ENCODE results near the gene CMSS1.
"Not testable (repeated sequence)": the region's sequence is repeated elsewhere in the genome, so short reads cannot be mapped to it uniquely, and the experiment has no call there.

CMSS1 gene

DNA sequence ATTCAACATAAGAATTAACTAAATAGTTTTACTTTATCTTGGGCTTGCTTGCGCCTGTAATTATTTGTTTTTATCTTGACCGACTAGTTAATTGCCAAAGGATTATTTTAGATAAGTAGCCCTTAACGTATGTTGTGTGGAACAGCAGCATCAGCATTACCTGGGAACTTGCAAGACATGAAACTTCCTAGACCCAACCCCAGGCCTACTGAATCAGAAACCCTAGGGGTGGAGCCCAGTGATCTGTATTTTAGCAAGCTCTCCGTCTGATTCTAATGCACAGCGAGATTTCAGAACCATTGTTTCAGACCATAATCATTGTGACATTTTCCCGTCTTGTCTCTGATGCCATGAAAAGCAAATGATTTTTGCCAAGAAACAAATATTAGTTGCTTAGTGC is 265.5 kb downstream of the CMSS1 start:
- DNase-seq (ENCODE audit: low read depth) = no peak

DNA sequence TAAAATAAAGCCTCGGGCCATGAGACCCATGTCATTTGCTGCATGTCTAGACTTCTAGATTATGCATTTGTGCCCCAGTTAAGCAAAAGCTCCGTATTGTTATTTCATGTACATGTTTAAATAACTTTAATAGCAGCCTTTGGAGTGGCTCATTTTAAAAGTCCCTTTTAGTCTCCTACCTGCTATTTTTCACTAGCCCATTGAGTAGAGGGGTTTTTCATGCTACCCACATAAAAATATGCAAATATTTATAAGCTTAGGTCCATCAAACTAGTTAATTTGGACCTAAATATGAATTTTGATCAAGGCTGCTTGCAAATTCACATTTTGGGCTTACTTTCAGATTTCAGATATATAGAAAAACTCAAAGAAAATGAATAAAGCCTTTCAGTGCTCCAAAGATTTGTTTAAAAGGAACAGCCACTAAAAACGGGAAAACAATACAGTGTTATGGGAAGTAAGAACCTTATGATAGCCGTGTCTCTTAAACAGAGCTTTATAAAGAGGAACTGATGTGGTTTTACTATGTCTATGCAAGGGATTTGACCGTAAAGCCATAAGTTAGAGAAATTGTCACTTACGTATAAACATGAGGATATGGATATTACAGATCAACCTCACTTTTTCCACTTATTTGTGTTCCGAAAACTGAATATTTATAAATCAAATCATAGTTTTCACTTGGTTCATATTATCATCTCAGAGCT is 266.6 kb downstream of the CMSS1 start:
- no peak for DNase-seq (ENCODE audit: low read depth)

DNA sequence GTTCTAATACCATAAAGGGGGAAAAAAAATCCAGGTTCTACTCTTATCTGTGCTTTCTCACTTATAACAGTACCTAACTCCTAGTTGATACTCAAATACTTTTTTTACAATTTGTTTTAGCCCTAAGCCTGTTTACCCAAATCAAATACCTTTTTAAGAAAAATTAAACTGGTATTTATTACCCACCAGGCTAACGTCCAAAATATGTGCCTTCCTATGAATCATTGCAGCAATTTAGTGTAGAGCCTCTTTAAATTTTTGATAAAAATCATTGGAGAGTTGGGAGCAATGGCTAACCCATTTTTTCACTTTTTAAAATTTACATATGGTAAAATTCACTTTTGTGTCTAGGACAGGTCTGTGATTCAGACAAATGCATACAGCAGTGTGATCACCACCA is 268.7 kb downstream of the CMSS1 start:
- no peak for DNase-seq (ENCODE audit: low read depth)

- no peak for DNase-seq (ENCODE audit: low read depth)
Measured at GRCh38 chr3:100087198-100087597, 269.5 kb downstream of the CMSS1 start.

DNA sequence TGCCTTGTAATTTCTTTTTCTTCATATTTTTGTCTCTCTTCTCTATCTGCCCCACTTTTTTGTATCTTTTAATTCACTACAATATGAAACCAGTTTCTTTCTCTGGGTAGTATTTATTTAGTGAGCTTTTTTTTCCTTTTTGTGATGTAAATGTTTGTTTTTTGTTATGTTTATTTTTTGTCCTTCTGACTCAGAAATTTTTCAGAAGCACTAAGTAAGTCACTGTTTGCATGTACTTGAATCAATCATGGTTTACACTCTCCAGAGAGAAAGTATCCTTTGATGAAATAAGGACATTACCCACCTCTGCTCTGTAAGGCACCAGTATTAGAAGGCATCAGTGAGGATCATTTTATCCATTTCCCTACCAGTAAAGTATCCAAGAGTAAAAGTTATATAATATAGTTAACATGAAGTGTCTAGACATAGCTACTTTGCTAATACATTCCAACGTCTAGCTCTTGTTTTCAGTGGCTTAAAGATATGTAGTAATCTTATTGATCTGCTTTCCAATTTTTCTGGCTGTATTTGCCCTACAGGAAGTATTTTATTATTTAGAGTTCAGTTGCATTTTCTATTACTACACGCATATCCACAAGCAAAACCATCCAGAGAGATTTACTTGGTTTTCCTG is 271.2 kb downstream of the CMSS1 start:
- DNase-seq (ENCODE audit: low read depth) = no peak

GRCh38 chr3:100089812-100090668 is 272.4 kb downstream of the CMSS1 start:
- DNase-seq (ENCODE audit: low read depth) = no peak

- no peak for DNase-seq (ENCODE audit: low read depth)
Measured at GRCh38 chr3:100090669-100091005, 273.0 kb downstream of the CMSS1 start.

- no peak for DNase-seq (ENCODE audit: low read depth)
Measured at GRCh38 chr3:100093831-100094230, 276.2 kb downstream of the CMSS1 start.

DNA sequence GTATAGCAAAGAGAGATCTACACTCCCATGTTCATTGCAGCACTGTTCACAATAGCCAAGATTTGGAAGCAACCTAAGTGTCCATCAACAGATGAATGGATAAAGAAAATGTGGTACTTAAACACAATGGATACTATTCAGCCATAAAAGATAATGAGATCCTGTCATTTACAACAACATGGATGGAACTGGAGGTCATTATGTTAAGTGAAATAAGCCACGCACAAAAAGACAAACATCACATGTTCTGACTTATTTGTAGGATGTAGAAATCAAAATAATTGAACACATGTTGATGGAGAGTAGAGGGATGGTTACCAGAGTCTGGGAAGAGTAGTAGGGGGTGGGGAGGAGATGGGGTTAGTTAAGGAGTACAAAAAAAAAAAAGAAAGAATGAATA is 278.6 kb downstream of the CMSS1 start:
- DNase-seq (ENCODE audit: low read depth) = not testable (repeated sequence)

DNA sequence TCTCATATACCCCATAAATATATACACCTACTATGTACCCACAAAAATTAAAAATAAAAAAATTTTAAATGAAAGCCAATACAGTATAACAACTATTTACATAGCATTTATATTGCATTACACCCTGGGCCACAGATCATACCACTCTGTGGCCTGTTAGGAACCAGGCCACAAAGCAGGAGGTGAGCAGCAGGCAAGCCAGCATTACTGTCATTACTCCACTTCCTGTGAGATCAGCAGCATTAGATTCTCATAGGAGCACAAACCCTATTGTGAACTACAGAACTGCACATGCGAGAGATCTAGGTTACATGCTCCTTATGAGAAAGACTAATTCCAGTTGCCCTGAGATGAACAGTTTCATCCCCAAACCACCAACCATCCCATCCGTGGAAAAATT is 279.2 kb downstream of the CMSS1 start:
- no peak for DNase-seq (ENCODE audit: low read depth)

DNA sequence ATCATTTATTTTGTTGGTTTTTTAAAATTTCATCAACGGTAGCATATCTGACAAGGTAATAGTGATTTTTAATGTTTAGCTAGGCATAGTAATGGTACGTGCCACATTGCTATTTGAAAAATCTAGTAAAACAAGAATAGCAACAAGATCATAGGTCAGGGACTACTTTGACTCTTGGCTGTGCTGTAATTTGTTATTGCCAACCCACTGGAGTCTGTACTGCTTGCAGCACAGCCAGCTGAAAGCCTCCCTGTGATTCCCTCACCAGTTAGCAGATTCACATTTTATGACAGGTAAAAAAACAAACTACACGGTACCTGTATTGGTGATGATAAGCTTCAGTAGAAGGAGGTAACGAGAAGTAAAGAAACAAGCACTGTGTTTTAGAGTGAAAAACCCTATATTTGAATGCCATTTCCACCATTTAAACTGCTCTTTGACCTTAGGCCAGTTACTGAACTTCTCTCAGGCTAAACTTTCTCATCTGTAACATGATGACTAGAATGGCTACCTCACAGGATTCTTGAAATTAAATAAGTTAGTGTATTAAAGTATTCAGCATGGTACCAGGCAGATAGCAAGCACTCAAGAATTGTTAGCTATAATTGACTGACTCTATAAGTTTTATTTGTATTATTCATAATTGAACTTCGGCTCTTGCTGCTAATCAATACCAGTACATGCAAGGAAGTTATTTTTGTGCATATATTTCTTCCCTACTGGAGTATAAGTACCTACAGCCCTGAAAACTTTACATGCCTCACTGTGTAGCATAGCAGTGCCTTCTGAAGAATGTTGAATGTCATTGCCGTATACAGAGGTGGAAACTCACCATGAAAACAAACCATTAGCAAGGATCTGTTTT is 280.5 kb downstream of the CMSS1 start:
- no peak for DNase-seq (ENCODE audit: low read depth)

DNA sequence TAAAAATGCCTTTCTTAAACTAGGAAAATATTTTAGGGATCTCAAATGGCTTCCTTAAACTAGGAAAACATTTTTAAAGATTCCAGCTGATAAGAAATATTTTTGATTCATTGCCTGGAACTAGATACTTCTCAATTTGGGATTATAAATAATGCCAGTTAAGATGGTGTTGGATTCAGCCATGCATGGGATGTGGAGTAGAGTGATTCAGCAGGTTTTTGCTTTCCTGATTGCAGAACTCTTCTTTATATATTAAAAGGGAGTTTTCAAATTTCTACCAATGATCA is 281.1 kb downstream of the CMSS1 start:
- no peak for DNase-seq (ENCODE audit: low read depth)

DNA sequence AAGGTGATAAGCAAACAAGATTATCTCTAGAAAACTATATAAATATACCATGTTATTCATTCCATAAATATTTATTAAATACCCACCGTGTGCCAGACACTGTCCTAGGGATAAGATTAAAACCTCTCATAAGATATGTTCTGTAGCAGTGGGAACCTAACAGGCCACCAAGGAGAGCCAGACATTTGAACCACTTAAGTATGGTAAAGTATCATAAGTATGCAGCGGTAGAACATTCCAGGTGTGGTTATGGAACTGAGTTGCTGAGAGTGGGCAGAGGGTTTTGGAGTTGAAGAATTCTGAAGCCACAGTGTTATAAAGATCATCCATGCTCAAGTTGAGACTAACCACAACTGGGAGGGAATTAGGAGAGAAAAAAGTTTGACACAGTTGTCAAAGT is 282.0 kb downstream of the CMSS1 start:
- no peak for DNase-seq (ENCODE audit: low read depth)

DNA sequence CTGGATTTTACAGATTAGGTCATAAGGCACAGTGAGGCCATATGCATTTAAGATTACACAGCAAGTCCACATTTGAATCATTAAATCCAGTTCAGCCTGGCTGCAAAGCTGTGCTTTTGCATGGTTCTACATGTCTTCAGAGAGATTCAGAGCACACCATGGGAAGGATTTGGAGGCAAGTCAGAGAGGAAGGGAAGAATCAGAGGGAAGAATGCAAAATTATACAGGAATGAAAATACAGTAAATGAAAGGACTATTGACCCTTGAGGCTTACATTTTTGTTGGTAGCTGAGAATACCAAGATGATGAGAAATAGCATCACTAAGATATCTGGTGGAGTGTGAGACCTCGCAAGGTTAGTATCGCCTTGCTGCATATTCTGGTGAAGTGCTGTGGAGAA is 282.8 kb downstream of the CMSS1 start:
- no peak for DNase-seq (ENCODE audit: low read depth)

- no peak for DNase-seq (ENCODE audit: low read depth)
Measured at GRCh38 chr3:100102757-100103156, 285.1 kb downstream of the CMSS1 start.

DNA sequence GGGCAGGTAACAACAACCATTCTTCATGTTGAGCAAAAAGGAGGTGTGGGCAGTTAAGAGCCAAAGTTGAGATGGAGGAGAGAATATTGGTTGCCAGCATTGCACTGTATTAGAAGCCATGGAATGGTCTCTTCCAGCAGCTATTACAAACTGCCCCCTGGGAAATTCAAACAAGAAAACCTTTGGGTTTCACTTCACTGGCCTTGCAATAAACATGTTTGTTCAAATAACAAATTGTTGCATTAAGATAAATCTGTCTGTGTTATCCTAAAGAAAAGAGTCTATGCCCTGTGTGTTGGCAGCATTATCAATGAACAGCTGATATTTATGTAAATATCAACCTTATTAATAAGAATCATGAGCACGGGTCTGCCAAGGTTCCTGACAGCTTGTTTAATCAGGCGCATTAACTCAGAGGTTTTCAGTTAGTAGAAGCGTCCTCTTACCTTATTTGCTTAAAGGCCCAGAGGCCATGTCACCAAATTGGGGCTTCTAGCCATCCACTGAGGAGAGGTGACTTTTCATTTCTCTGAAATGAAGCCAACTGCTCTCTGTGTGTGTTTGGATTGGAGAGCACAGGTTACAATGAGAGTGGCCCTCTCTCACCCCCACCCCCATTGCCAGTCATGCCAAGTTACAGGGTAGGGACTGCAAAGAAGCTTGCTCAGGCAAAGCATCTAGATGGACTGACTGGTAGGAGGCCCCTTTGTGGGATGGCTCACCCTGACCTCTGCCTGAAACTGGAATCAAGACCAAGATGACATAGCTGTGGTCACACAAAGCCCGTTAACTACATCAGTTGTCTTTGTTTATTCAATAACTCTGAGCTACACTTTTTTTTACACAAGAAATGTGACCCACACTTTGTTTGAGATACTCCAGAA is 286.1 kb downstream of the CMSS1 start:
- DNase-seq (ENCODE audit: low read depth) = no peak

GRCh38 chr3:100104442-100104798 is 286.8 kb downstream of the CMSS1 start:
- DNase-seq (ENCODE audit: low read depth) = no peak

DNA sequence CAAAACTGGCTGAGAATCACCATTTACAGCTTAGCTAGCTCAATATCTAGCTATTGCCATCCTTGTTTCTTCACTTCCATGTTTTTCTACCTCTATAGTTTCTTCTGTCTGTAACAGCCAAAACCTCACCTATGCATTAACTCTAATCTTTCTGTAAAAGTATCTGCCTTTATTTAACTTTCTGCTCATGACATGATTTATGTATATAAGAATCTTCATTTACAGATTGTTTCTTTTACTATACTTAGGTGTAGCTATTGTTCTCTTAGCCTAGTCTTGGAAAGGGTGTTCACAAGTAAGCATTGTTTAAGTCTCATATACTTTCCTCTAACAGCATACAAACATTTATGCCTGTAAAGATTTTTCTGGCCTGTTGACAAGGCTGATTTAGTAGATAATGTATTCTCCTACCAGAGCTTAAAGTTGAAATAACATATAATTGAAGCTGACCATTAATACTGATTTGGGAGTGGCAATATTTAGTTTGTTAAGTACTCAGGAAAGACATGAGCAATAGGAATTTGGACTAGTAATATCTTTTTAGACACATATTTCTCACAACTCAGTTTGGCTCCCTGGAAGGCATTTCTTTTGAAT is 287.3 kb downstream of the CMSS1 start:
- DNase-seq (ENCODE audit: low read depth) = no peak

GRCh38 chr3:100105501-100105900 is 287.8 kb downstream of the CMSS1 start:
- DNase-seq (ENCODE audit: low read depth) = no peak

DNA sequence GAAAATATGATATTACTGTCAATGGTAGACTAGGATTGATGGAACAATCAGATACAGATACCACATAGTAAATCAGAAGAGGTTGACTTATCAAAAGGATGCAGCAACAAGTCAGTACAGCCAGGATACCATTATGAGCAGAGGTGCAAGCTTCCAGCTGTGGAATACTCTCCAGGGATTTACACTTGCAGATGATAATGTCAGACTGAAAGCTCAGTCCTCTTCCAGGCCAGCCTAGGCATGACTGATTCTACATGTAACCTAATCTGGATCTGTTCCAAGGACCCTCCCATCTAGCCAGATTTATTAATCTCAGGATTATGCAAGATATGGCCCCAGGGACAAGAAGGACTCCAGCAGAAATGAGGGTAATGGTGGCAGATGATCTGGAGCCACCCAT is 288.4 kb downstream of the CMSS1 start:
- no peak for DNase-seq (ENCODE audit: low read depth)

- no peak for DNase-seq (ENCODE audit: low read depth)
Measured at GRCh38 chr3:100106531-100107141, 289.0 kb downstream of the CMSS1 start.
